ENCODE measurements around the gene CCDC85C.

Gene CCDC85C

DNA sequence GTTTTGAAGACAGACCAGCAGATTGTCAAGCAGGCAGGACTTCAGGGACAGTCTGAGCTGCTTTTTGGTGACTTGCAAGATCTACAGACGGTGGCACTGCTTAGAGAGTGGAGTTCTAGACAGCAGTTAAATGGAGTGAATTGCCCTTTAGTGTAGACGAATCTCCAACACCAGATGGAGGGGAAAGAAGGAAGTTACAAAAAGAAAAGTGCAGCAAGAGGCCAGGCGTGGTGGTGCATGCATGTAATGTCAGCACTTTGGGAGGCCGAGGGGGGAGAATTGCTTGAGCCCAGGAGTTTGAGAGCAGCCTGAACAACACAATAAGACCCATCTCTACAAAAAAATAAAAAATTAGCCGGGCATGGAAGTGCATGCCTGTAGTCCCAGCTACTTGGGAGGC, 32.5 kb upstream of the CCDC85C start:
- Mint-ChIP-seq H3K9me3 (no peaks in the 10 kb centered on the region), H3K36me3 (no peaks in the 10 kb centered on the region), H3K27ac (no peak overlapping the region), H3K27me3 (peaks cover 16% of the 10 kb centered on the region), H3K4me1 (no peaks in the 10 kb centered on the region), H3K4me3 (no peak overlapping the region)
- CTCF ChIA-PET: no interaction called here
- no peak for DNase-seq

DNA sequence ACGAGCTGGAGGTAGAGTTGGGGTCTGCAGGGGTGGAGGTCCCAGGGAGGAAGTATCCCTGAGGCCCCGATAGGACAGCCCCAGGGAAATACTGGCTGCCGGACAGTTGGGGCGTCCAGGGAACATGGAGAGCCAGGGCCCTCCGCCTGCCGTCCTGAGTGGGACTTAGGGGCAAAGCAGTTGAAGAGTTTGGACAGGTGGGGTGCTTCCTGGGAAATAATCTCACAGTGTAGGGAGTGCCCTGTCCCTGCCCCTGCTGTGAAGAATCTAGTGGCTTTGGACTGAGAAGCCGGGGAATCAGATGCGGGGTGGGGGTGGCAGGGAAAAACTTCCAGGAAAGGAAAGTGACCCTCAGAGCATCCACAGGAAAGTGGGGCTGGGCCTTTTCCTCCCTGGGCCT, 31.1 kb upstream of the CCDC85C start:
- Mint-ChIP-seq H3K4me3 (no peak overlapping the region), H3K27ac (no peak overlapping the region), H3K36me3 (no peaks in the 10 kb centered on the region), H3K9me3 (no peaks in the 10 kb centered on the region), H3K27me3 (peaks cover 26% of the 10 kb centered on the region), H3K4me1 (no peaks in the 10 kb centered on the region)
- DNase-seq: no peak
- CTCF ChIA-PET: no interaction called here

DNA sequence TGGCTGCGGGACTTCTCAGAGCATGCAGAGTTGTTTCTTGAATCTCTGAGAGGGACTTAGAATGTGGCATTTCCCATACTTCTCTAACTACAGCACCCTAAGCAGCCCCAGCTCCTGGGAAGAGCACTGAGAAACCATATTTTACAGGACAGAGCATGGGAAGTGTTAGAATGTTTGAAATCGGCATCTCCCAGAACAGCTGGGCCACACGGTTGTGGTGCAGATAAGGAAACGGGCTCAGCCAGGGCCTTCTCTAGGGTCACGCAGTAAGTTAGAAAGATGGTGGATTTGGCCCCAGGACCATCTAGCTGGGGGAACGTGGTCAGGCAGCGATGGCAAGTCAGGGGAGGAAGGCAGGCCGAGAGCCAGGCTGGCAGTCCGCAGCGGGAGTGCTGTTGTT, 30.4 kb upstream of the CCDC85C start:
- CTCF ChIA-PET: no interaction called here
- Mint-ChIP-seq H3K9me3 (no peaks in the 10 kb centered on the region), H3K4me1 (no peaks in the 10 kb centered on the region), H3K36me3 (no peaks in the 10 kb centered on the region), H3K27ac (no peak overlapping the region), H3K4me3 (no peak overlapping the region), H3K27me3 (peaks cover 26% of the 10 kb centered on the region)
- DNase-seq: no peak

DNA sequence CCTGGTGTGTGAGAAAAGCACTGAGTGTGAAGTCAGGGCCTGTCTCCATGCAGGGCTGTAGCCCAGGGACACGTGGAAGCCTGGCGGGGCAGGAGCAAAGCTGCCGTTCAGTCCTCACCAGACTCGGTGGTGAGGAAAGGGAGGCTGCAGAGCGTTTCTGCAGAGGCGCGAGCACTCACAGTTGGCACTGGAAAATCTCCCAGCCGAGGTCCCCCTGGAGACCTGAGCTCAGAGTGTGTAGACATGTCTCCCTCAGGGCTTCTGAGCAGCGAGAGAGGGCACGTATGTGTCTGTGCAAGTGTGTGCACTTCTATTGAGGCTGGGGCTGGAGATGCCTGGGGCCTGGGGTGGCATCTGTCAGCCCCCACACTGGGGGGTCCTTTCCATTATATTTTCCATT, 29.9 kb upstream of the CCDC85C start:
- Mint-ChIP-seq H3K9me3 (no peaks in the 10 kb centered on the region), H3K4me3 (no peak overlapping the region), H3K27me3 (peaks cover 28% of the 10 kb centered on the region), H3K4me1 (peaks cover 2% of the 10 kb centered on the region), H3K27ac (no peak overlapping the region), H3K36me3 (no peaks in the 10 kb centered on the region)
- no peak for DNase-seq
- CTCF ChIA-PET: no interaction called here

DNA sequence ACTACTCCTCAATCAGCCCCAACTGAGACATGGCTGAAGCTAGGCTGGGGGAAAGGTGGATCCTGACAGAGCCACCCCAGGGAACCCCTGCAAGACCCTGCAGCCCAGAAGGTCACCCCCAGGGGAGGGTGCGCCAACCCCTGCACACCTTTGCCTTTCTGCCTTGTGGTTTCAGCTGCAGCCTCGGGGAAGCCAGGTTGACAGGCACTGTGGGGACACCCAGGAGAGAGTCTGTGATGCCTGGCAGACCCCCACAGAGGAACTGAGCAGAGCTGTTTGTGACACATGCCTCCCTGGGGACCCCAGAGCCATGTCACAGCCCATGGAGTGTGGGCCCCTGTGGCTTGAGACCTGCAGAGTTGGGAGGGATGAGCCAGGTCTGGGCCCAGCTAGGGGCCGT, 29.1 kb upstream of the CCDC85C start:
- no peaks in the 10 kb centered on the region for H3K36me3 Mint-ChIP-seq
- H3K27me3 Mint-ChIP-seq: peaks cover 31% of the 10 kb centered on the region
- no peak for DNase-seq
- no peak overlapping the region for H3K4me3 Mint-ChIP-seq
- peaks cover 2% of the 10 kb centered on the region for H3K4me1 Mint-ChIP-seq
- CTCF ChIA-PET: interaction anchor here (0.7 kb wide), 1 partner anchor 112 kb away, joined by 3 read pairs; no protein-coding TSS in a partner anchor
- H3K27ac Mint-ChIP-seq: no peak overlapping the region
- no peaks in the 10 kb centered on the region for H3K9me3 Mint-ChIP-seq

DNA sequence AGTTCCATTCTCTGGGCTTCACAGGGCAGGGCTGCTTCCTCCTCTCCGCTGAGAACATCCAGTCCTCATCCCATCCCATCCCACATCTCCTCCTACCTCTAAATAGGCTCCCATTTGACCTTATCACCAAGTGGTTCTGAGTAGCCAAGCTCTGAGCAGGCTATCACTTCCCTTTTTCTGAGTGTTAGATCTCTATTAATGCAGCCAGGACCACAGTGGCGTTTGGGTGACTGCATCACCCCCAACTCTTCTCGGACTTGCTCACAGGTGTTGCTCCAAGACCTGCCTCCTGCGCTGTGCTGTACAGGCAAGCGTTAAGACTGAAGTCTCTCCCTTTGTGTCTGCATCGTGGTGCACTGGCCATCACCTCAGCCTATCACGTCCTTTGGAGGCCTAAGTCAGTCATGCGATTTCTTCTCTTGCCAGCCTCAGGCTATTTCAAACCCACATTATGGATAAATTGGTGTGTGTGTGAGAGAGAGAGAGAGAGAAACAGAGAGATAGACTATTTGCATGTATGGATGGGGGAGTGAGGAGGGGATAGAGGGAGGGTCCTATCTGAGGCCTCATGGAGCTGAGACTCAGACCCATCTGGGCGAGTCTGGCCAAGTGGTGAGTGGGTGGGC, 28.5 kb upstream of the CCDC85C start:
- no peak overlapping the region for H3K4me3 Mint-ChIP-seq
- peaks cover 2% of the 10 kb centered on the region for H3K4me1 Mint-ChIP-seq
- no peaks in the 10 kb centered on the region for H3K9me3 Mint-ChIP-seq
- CTCF ChIA-PET: interaction anchor here (0.7 kb wide), 1 partner anchor 112 kb away, joined by 3 read pairs; no protein-coding TSS in a partner anchor
- H3K27ac Mint-ChIP-seq: no peak overlapping the region
- DNase-seq: no peak
- no peaks in the 10 kb centered on the region for H3K36me3 Mint-ChIP-seq
- peaks cover 37% of the 10 kb centered on the region for H3K27me3 Mint-ChIP-seq

DNA sequence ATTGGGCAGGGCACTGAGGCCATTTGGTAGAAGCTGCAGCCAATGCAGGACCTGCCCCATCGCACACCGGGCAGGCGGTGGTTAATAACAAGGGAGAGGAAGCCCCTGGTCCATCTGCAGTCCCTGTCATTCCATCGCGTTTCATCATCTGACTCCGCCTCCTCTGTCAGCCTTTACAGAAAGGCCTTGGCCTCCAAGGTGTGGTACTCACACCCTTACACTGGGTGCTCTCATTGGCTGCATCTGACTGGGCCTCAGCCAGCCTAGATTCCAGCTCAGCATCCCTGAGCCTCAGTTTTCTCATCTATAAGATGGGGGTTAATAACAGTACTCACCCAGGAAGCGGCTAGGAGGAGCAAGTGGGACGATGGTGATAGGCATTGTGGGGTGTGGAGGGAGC, 26.2 kb upstream of the CCDC85C start:
- DNase-seq: no peak
- Mint-ChIP-seq H3K4me1 (peaks cover 2% of the 10 kb centered on the region), H3K27ac (no peak overlapping the region), H3K36me3 (no peaks in the 10 kb centered on the region), H3K27me3 (peaks cover 33% of the 10 kb centered on the region), H3K9me3 (no peaks in the 10 kb centered on the region), H3K4me3 (no peak overlapping the region)
- CTCF ChIA-PET: interaction anchor here (1.9 kb wide), 1 partner anchor 113 kb away, joined by 6 read pairs; no protein-coding TSS in a partner anchor

DNA sequence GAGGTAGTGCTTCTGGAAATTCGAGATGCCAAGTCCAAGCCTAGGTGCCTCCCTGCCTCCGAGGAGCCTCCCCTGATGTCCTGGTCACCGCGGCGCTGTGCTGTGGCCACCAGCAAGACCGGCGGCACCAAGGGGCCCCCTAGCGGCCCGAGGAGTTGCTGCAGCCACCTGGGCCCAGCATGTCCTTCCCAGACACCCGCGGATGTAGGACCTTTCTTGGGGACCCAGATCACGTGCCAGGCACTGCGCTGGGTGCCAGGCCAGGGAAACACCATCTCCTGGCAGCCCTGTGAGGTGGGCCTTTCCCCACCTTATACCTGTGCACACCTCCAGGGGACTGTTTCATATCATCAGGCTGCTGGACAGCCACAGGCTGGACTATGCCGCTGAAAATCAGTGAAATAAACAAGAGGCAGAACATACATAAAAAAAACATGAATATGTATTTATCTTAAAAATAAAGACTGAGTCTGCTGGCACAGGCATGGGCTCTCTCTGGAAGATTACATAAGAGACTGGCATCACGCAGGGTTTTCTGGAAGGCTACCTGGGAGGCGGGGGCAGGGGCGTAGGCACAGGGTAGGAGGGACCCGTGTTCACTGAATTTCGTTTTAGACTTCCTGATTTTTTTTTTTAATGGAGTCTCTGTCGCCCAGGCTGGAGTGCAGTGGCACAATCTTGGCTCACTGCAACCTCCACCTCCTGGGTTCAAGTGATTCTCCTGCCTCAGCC, 25.0 kb upstream of the CCDC85C start:
- Mint-ChIP-seq H3K27me3 (peaks cover 40% of the 10 kb centered on the region), H3K27ac (no peak overlapping the region), H3K4me3 (no peak overlapping the region), H3K9me3 (no peaks in the 10 kb centered on the region), H3K36me3 (no peaks in the 10 kb centered on the region), H3K4me1 (peaks cover 2% of the 10 kb centered on the region)
- DNase-seq: peak; percentile 78
- CTCF ChIA-PET: interaction anchor here (0.6 to 2.1 kb wide), 9 partner anchors 11 to 112 kb away, joined by 3 to 11 read pairs (median 5); no protein-coding TSS in a partner anchor

DNA sequence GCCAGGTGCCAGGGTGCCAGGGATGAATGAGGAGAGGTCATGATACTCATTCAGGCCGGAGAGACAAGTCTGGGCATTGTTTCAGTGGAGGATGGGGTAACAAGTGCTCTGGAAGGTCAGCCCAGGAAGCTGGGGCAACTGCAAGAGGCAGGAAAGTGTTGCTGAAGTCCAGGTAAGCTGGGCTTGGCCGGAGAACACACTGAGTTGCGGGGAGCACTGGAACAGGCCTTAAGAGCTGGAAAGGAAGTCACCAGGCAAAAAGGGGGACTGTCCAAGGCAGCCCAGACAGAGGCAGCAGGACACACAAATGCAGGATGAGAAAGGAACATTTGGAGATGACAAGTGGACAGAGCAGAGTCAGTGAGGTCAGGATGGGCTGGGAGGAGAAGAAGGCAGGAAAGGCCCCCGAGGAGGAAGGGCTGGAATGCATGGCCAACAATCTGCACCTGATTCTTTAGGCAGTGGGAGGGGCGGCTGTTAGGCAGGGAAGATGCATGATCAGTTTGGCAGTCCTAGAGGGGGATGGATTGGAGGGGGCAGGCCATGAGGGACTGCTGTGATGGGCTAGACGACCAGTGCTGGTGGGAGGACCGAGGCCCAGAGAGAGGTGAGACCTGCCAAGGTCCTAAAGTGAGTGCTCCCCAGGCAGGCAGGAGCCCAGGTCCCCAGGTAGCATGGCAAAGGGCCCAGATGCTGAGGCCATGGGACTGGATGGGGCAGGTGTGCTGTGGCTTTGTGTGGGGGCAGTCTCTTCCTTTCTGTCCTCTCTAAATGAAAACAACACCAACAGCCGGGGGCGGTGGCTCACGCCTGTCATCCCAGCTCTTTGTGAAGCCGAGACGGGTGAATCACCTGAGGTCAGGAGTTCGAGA, 23.7 kb upstream of the CCDC85C start:
- Mint-ChIP-seq H3K27ac (no peak overlapping the region), H3K27me3 (peaks cover 48% of the 10 kb centered on the region), H3K36me3 (no peaks in the 10 kb centered on the region), H3K9me3 (no peaks in the 10 kb centered on the region), H3K4me1 (peaks cover 2% of the 10 kb centered on the region), H3K4me3 (no peak overlapping the region)
- CTCF ChIA-PET: interaction anchor here (0.6 to 2.1 kb wide), 10 partner anchors 9 to 133 kb away, joined by 3 to 11 read pairs (median 4); no protein-coding TSS in a partner anchor
- no peak for DNase-seq

DNA sequence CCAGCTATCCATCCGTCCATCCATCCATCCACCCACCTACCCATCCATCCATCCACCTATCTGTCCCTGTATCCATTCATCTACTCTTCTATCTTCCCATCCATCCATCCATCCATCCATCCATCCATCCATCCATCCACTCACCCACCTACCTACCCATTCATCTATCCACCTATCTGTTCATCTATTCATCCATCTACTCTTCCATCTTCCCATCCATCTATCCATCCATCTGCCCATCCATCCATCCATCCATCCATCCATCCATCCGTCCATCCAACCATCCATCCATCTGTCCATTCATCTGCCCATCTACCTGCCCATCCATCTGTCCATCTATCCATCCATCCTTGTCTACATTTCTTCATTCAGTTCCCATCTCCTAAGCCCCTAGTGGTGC, 23.1 kb upstream of the CCDC85C start:
- H3K4me3 Mint-ChIP-seq: no peak overlapping the region
- peaks cover 54% of the 10 kb centered on the region for H3K27me3 Mint-ChIP-seq
- CTCF ChIA-PET: interaction anchor here (1.1 to 2.1 kb wide), 5 partner anchors 9 to 101 kb away, joined by 3 to 5 read pairs (median 4); no protein-coding TSS in a partner anchor
- H3K4me1 Mint-ChIP-seq: peaks cover 2% of the 10 kb centered on the region
- no peak overlapping the region for H3K27ac Mint-ChIP-seq
- no peak for DNase-seq
- H3K9me3 Mint-ChIP-seq: no peaks in the 10 kb centered on the region
- H3K36me3 Mint-ChIP-seq: no peaks in the 10 kb centered on the region

DNA sequence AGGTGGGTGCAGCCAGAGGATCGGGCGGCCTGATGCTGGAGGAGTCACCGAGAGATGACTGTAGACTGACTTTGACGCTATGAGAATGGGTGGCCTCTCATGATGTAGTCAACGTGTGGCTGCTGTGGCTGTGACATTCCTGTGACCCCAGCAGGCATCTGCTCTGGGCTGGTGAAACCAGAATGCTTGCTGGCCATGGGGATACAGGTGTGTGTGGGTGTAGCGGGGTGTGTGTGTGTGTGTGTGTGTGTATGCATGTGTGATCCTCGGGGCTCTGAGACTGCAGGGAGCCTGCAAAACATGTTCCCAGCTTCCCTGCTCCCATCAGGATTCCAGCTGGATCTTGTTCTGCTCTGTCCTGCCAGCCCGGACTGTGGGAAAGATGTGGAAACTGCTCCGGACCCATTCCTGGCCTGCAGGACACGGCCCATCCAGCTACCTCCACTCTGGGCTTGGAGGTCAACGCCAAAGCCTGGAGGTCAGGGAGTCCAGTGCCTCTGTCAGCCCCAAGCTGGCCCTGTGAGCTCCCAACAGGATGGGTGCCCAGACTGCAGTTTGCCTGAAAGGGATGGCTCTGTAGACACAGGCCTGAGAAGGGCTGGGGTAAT, 22.1 kb upstream of the CCDC85C start:
- H3K4me3 Mint-ChIP-seq: no peak overlapping the region
- no peak for DNase-seq
- H3K27ac Mint-ChIP-seq: no peak overlapping the region
- no peaks in the 10 kb centered on the region for H3K36me3 Mint-ChIP-seq
- peaks cover 53% of the 10 kb centered on the region for H3K27me3 Mint-ChIP-seq
- CTCF ChIA-PET: interaction anchor here (1.0 to 1.4 kb wide), 4 partner anchors 19 to 100 kb away, joined by 3 to 4 read pairs (median 3); no protein-coding TSS in a partner anchor
- peaks cover 2% of the 10 kb centered on the region for H3K4me1 Mint-ChIP-seq
- H3K9me3 Mint-ChIP-seq: no peaks in the 10 kb centered on the region

DNA sequence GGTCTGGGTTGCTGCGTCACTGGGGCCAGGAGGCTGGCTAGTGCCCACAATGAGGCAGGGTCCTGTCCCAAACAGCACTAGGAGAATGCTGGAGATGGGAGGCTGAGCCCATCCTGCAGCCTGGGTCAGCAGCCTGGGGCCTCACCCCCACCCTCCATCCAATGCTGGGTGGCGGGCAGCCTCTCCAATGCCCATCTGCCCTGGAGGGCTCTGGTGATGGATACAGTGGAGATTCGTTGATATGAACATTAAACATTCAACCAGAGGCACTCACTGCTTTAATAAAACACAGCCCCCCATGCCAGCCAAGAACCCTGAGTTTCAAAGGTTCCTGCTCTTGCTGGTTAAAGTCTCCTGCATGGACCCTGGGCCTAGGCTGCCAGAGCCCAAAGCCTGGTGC, 21.5 kb upstream of the CCDC85C start:
- DNase-seq: no peak
- Mint-ChIP-seq H3K36me3 (no peaks in the 10 kb centered on the region), H3K27ac (no peak overlapping the region), H3K9me3 (no peaks in the 10 kb centered on the region), H3K4me3 (no peak overlapping the region), H3K27me3 (peaks cover 53% of the 10 kb centered on the region), H3K4me1 (peaks cover 2% of the 10 kb centered on the region)
- CTCF ChIA-PET: no interaction called here

DNA sequence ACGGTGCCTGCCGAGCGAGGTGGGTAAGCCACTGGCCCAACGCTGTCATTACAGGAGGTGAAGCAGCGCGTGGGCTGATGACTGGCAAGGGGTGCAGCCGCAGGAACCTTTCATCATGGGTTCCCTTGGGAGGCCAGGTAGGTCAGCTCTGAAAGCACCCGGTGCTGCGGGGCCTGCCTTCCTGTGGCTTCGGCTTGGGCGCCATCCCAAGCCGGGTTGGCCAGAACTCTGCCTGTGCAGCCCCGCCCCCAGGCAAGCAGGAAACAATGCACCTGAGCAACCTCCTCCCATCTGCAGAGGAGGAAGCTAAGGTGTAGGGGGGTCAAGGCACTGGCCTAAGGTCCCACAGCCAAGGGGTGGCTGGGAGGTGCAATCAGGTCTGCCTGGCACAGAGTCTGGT, 21.0 kb upstream of the CCDC85C start:
- Mint-ChIP-seq H3K4me3 (no peak overlapping the region), H3K9me3 (no peaks in the 10 kb centered on the region), H3K27ac (no peak overlapping the region), H3K27me3 (peaks cover 56% of the 10 kb centered on the region), H3K36me3 (no peaks in the 10 kb centered on the region), H3K4me1 (peaks cover 2% of the 10 kb centered on the region)
- CTCF ChIA-PET: no interaction called here
- no peak for DNase-seq

DNA sequence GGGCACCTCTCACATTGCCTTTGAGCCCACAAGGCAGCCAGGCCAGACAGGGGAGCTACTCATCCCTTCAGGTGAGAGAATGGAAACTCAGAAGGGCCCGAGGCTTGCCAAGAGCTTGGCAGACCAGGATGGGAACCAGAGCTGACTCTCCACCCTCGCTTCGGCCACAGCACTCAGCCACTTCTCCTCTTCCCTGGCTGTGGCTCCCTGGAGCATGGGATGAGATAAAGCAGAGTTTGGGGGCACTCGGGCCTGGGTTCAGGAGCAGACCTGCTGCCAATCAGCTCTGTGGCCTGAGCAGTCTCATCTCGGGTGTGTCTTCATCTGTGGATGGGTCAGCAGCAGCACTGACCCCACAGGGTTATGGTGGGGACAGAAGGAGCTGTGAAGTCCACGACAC, 20.0 kb upstream of the CCDC85C start:
- H3K4me3 Mint-ChIP-seq: no peak overlapping the region
- H3K27ac Mint-ChIP-seq: no peak overlapping the region
- DNase-seq: no peak
- H3K9me3 Mint-ChIP-seq: no peaks in the 10 kb centered on the region
- CTCF ChIA-PET: no interaction called here
- peaks cover 1% of the 10 kb centered on the region for H3K4me1 Mint-ChIP-seq
- peaks cover 65% of the 10 kb centered on the region for H3K27me3 Mint-ChIP-seq
- no peaks in the 10 kb centered on the region for H3K36me3 Mint-ChIP-seq

All from activated naive CD4-positive, alpha-beta T cell treated with anti-CD3 and anti-CD28 coated beads, Interleukin-2, amount 10 ng/mL, durations not matched to agents 7 days and 5 days (primary cell).